ENCODE results near the gene TBC1D9.

DNA sequence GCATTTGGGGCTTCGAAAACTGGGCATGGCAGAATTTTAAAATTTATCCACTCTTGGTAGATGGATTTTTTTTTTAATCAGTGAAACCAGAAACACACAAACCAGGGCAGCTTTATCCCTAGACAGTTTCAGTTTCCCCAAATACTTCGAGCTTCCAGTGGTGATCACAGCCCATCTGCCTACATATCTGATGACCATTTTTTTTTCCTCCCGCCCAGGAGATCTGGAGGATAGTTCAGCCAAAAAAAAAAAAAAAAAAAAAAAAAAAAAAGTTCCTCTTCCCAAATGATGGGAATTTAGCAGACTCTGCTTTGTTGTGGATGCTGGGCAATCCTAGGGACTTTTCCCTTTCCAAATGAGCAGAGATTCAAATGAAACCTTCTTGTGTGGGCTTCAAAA is 1.0 kb upstream of the TBC1D9 start:
- TF ChIP-seq, protein P1, sequence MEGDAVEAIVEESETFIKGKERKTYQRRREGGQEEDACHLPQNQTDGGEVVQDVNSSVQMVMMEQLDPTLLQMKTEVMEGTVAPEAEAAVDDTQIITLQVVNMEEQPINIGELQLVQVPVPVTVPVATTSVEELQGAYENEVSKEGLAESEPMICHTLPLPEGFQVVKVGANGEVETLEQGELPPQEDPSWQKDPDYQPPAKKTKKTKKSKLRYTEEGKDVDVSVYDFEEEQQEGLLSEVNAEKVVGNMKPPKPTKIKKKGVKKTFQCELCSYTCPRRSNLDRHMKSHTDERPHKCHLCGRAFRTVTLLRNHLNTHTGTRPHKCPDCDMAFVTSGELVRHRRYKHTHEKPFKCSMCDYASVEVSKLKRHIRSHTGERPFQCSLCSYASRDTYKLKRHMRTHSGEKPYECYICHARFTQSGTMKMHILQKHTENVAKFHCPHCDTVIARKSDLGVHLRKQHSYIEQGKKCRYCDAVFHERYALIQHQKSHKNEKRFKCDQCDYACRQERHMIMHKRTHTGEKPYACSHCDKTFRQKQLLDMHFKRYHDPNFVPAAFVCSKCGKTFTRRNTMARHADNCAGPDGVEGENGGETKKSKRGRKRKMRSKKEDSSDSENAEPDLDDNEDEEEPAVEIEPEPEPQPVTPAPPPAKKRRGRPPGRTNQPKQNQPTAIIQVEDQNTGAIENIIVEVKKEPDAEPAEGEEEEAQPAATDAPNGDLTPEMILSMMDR (IDR thresholded peaks at IDR 0.05): no peak
- TF ChIP-seq POLR2A (IDR thresholded peaks at IDR 0.05): no peak
